Measurements from ENCODE around the gene FER1L5.

Gene FER1L5

DNA sequence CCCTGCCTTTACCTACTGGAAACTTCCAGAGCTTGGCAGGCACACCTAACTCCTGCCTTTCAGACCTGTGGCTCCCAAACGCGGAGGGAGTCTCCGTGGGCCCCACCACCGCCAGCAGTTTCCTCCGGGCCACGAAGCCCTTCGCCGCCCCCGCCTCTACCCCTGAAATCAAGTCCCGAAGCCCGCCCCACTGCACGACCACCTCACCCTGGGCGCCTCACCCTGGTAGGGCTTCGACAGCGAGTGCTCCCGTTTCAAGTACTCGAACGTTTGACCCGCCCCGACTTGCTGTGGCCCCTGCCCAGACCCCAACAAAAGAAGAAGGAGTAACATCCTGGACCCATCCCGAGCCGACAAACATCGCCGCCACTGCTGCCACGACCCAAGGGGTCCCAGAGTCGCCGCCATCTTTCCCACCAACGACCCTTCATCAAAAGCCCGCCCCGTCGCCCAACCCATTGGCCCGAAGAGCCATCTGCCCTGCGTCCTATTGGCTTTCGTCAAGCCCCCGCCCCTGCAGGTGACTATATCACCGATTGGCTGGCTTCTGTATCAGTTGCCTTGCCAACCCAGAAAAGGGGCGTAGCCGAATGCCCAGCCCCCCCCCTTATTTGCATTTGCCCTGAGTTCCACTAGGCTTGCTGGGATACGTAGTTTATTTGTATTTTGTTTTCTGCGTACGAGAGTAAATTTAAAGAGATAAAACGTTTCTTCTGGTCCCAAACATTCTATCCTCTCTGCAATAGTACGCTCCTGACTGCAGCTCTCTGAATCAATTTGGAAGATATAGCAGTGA is 97.3 kb downstream of the FER1L5 start, which contains the start of gene LMAN2L:
Gene LMAN2L (minus strand): TSS at position 432 of the 796 bp plus-strand sequence. CDS start 24 bp downstream, at position 408.
- peak; percentile 92 for DNase-seq (ENCODE audit: low read depth, low spot score)

DNA sequence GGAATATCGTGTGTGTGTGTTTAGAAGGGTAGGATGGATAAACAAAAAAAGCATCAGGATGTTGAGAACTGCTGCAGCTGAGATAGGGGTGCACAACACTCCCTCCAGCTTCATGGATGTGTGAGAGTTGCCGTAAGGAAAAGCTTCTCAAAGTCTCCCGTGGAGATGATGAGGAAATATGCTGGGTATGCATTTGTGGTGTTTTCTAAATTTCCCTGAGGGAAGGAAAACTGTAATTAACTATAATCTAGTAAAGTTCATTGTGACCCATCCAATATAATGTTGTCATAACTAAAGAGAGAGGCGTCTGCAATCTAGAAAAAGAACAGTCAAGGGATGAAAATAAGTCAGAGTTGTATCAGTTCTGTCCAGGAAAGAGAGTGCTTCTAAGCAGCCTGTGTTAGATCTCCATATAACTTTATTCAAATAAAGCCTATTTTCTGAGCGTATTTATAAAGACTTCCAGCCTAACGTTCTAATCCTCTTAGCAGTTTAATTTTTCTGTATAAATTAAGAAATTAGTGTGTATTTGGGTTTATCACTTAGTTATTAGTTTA is 104.6 kb downstream of the FER1L5 start:
- no peak for DNase-seq (ENCODE audit: low read depth, low spot score)

DNA sequence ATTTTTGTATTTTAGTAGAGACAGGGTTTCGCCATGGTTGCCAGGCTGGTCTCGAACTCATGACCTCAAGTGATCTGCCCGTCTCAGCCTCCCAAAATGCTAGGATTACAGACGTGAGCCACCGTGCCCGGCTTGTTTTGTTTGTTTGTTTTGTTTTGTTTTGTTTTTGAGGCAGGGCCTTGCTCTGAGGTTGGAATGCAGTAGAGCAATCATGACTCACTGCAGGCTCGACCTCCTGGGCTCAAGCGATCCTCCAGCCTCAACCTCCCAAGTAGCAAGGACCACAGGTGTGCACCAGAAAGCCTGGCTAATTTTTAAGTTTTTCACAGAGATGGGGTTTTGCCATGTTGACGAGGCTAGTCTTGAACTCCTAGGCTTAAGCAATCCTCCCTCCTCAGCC is 109.2 kb downstream of the FER1L5 start:
- DNase-seq (ENCODE audit: low read depth, low spot score) = no peak

DNA sequence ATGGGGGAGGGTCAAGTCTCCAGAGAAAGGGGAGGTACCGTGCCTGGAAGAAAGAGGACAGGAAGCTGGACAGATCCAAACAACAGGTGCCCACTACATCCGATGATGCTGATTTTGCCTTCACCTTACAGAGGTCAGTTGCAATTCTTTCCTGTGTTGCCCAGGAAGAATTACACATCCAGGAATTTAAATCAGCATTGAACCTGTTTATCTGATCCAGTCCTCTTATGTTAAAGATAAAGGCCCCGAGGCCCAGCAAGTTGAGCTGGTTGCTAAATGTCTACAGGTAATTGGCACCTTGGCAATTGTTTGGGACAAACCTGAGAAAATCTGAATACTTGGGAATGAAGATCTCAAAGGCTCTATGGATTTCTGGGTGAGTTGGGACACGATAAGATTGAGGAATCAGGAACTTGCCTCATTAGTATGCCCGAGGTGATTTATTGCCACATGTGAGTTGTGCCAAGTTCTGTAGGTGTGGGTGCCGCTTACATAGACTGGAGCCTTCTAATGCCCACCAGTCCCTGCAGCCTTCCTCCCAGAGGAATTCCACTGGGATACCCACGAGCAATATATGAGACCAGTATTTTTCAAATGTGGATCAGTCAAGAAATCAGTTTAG is 111.2 kb downstream of the FER1L5 start:
- no peak for DNase-seq (ENCODE audit: low read depth, low spot score)

DNA sequence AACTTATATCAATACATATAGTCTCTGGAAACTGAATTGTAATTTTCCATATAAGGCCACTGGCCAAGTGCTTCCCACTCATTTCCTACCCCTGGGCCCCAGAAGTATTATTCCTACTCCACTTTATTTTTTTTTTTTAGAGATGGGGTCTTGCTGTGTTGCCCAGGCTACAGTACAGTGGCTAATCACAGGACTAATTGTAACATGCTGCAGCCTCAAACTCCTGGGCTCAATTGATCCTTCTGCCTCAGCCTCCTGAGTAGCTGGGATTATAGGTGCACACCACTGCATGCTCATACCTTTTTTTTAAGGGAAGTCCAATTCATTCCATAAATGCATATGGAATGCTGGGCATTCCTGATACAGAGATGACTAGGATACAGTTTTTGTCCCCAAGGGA is 111.8 kb downstream of the FER1L5 start:
- no peak for DNase-seq (ENCODE audit: low read depth, low spot score)

Measured in smooth muscle cell of the brain vasculature (primary cell).